Left ventricle myocardium inferior (tissue), 1 donor: ENCODE data around the gene SPATA16. TPM values are rescaled to one million over a fixed set of nuclear protein-coding genes. Genes with fewer than 3 reads are reported as not detected.

Experiments used
- DNase-seq: peaks from one replicate; pipeline ENCODE4 v3.0.0-alpha.2; 2020
- H3K27ac ChIP-seq: fragments of 200-600 bp; replicated peaks from 2 replicates; pipeline ENCODE4 v1.8.0; 2021
- H3K27me3 ChIP-seq: fragments of 200-600 bp; 2 replicates; pipeline ENCODE4 v1.8.0; 2021; ENCODE audit warnings: low read depth
- H3K36me3 ChIP-seq: fragments of 200-600 bp; 2 replicates; pipeline ENCODE4 v1.8.0; 2021
- H3K4me1 ChIP-seq: fragments of 200-600 bp; 2 replicates; pipeline ENCODE4 v1.8.0; 2021
- H3K4me3 ChIP-seq: fragments of 200-600 bp; 2 replicates; pipeline ENCODE4 v1.8.0; 2021; ENCODE audit warnings: mild to moderate bottlenecking, moderate library complexity
- H3K9me3 ChIP-seq: fragments of 200-600 bp; replicated peaks from 2 replicates; pipeline ENCODE4 v1.8.0; 2021
- CTCF ChIP-seq: fragments of 200-600 bp; IDR thresholded peaks from 2 replicates; pipeline ENCODE4 v1.8.0; 2021; ENCODE audit warnings: antibody characterized with exemption, mild to moderate bottlenecking, borderline replicate concordance
- intact Hi-C: fragments of 100-400 bp; cut with micrococcal nuclease; formaldehyde crosslinking; loops from one replicate; pipeline ENCODE4 v1.11.0; 2022
- total RNA-seq: library from RNA; stranded (reverse); fragmentation: NEBNext Ultra II Directional; extraction: Animal tissue kit (Norgen Biotek cat#: 25700); gene quantifications from one replicate; pipeline ENCODE4 v1.2.1, GENCODE V29; 2021
- donor health status: DM: no; HTN: yes; CAD: no; lungs with severe emphysema.

Gene SPATA16
- total RNA-seq, 1 donor from 2014 or later = not detected

- Histone ChIP-seq H3K36me3 (no peaks in the 10 kb centered on the region), H3K27ac (no peak overlapping the region), H3K4me1 (no peaks in the 10 kb centered on the region), H3K9me3 (no peaks in the 10 kb centered on the region), H3K27me3 (no peaks in the 10 kb centered on the region), H3K4me3 (no peak overlapping the region)
- intact Hi-C loops = no loop called here
- DNase-seq = no peak
- TF ChIP-seq CTCF = no peak
These were observed 82.8 kb downstream of the SPATA16 start for GRCh38 chr3:173058229-173058628.

GRCh38 chr3:173055228-173055933 is 85.7 kb downstream of the SPATA16 start:
- TF ChIP-seq CTCF = no peak
- no peaks in the 10 kb centered on the region for H3K27me3 ChIP-seq
- H3K27ac ChIP-seq = no peak overlapping the region
- no peaks in the 10 kb centered on the region for H3K4me1 ChIP-seq
- intact Hi-C loops = no loop called here
- DNase-seq = no peak
- H3K9me3 ChIP-seq = no peaks in the 10 kb centered on the region
- no peaks in the 10 kb centered on the region for H3K36me3 ChIP-seq
- H3K4me3 ChIP-seq = no peak overlapping the region

GRCh38 chr3:173049360-173049759 is 91.7 kb downstream of the SPATA16 start:
- no peak for TF ChIP-seq CTCF
- H3K27me3 ChIP-seq = no peaks in the 10 kb centered on the region
- no peak overlapping the region for H3K27ac ChIP-seq
- peaks cover 12% of the 10 kb centered on the region for H3K4me1 ChIP-seq
- intact Hi-C loops = loop anchor here (10.0 kb wide), 1 partner anchor 235 kb away; no protein-coding TSS in a partner anchor
- no peaks in the 10 kb centered on the region for H3K36me3 ChIP-seq
- no peaks in the 10 kb centered on the region for H3K9me3 ChIP-seq
- no peak overlapping the region for H3K4me3 ChIP-seq
- DNase-seq = no peak

GRCh38 chr3:173045770-173046382 is 95.2 kb downstream of the SPATA16 start:
- peaks cover 12% of the 10 kb centered on the region for H3K4me1 ChIP-seq
- intact Hi-C loops = loop anchor here (10.0 kb wide), 1 partner anchor 231 kb away; no protein-coding TSS in a partner anchor

GRCh38 chr3:173044998-173045397 is 96.0 kb downstream of the SPATA16 start:
- H3K36me3 ChIP-seq = no peaks in the 10 kb centered on the region
- DNase-seq = no peak
- H3K4me3 ChIP-seq = no peak overlapping the region
- no peaks in the 10 kb centered on the region for H3K9me3 ChIP-seq
- H3K4me1 ChIP-seq = peaks cover 12% of the 10 kb centered on the region
- intact Hi-C loops = loop anchor here (10.0 kb wide), 1 partner anchor 230 kb away; no protein-coding TSS in a partner anchor
- no peaks in the 10 kb centered on the region for H3K27me3 ChIP-seq
- TF ChIP-seq CTCF = no peak
- H3K27ac ChIP-seq = peak overlapping the region; percentile 45

More at GRCh38 chr3:173045770-173046382, 95.2 kb downstream of the SPATA16 start:
- peak; percentile 46 for TF ChIP-seq CTCF
- H3K27me3 ChIP-seq = no peaks in the 10 kb centered on the region
- no peak for DNase-seq
- no peaks in the 10 kb centered on the region for H3K9me3 ChIP-seq
- H3K4me3 ChIP-seq = no peak overlapping the region
- no peaks in the 10 kb centered on the region for H3K36me3 ChIP-seq
- no peak overlapping the region for H3K27ac ChIP-seq
